Prostate gland (tissue), 2 donors: ENCODE data around the gene SH3PXD2A. TPM values are rescaled to one million over a fixed set of nuclear protein-coding genes. Genes with fewer than 3 reads are reported as not detected.

Experiments
- DNase-seq: peaks from one replicate; pipeline ENCODE4 v3.0.0-alpha.2; 2019; ENCODE audit warnings: low spot score
- H3K27ac ChIP-seq, 2 donors: fragments of 200-600 bp; sonication (generic); 2 replicates each; pipeline ENCODE4 v1.5.1; 2017 to 2019
- H3K27me3 ChIP-seq: fragments of 200-600 bp; sonication (generic); replicated peaks from 2 replicates; pipeline ENCODE4 v1.5.1; 2019; ENCODE audit not compliant: insufficient read depth
- H3K36me3 ChIP-seq, 2 donors: fragments of 200-600 bp; sonication (generic); 1 replicate in 1 of 2; 2 replicates in 1 of 2; pipeline versions ENCODE4 v1.5.1 to v1.8.1; 2017 to 2019
- H3K4me1 ChIP-seq: fragments of 200-600 bp; sonication (generic); replicated peaks from 2 replicates; pipeline ENCODE4 v1.5.1; 2019
- H3K4me3 ChIP-seq, 2 donors: fragments of 200-600 bp; sonication (generic); 2 replicates each; pipeline ENCODE4 v1.5.1; 2017 to 2019
- H3K9me3 ChIP-seq: fragments of 200-600 bp; sonication (generic); 2 replicates; pipeline ENCODE4 v1.5.1; 2017
- POLR2A ChIP-seq: fragments of 450-650 bp; IDR thresholded peaks from one replicate; pipeline ENCODE4 v1.6.1; 2016; ENCODE audit warnings: antibody characterized with exemption, mild to moderate bottlenecking
- POLR2AphosphoS5 ChIP-seq: sonication (generic); formaldehyde crosslinking; IDR thresholded peaks from one replicate; pipeline ENCODE4 v1.6.1; 2017; ENCODE audit warnings: antibody characterized with exemption
- WGBS: methylation state at CpG from one replicate; pipeline ENCODE4 v1.1.5; 2018; 5-methylcytosine and 5-hydroxymethylcytosine counted together
- intact Hi-C: fragments of 100-400 bp; cut with DNase I; formaldehyde crosslinking; loops from one replicate; pipeline ENCODE4 v1.14.2; 2022
- total RNA-seq, 2 donors: library from RNA; depleted of rRNA; stranded (reverse); fragments of >200 nt; gene quantifications; one replicate each; pipeline ENCODE4 v1.1.0, GENCODE V29; 2016
- TF ChIP-seq, protein P1 (sequence below), 4 experiments: fragments of 200-600 bp in 2 of 4; fragments of 450-650 bp in 2 of 4; sonication (generic) in 2 of 4; IDR thresholded peaks; 1 replicate in 3 of 4; 2 replicates in 1 of 4; pipeline ENCODE4 v1.5.1; 2016 to 2019; ENCODE audit warnings: antibody characterized with exemption in 4 of 4, mild to moderate bottlenecking in 2 of 4, moderate library complexity in 2 of 4

SH3PXD2A gene
- total RNA-seq, 2 donors from 2014 or later, result 14.2 to 26.4 TPM

- no peaks in the 10 kb centered on the region for H3K9me3 ChIP-seq
- H3K27ac ChIP-seq, result no peak overlapping the region
- intact Hi-C loops, result no loop called here
- peaks cover 0 to 7% of the 10 kb centered on the region in 2 donors for H3K36me3 ChIP-seq
- no peaks in the 10 kb centered on the region for H3K27me3 ChIP-seq
- no peaks in the 10 kb centered on the region for H3K4me1 ChIP-seq
- no peak for TF ChIP-seq POLR2A
- TF ChIP-seq, protein P1, sequence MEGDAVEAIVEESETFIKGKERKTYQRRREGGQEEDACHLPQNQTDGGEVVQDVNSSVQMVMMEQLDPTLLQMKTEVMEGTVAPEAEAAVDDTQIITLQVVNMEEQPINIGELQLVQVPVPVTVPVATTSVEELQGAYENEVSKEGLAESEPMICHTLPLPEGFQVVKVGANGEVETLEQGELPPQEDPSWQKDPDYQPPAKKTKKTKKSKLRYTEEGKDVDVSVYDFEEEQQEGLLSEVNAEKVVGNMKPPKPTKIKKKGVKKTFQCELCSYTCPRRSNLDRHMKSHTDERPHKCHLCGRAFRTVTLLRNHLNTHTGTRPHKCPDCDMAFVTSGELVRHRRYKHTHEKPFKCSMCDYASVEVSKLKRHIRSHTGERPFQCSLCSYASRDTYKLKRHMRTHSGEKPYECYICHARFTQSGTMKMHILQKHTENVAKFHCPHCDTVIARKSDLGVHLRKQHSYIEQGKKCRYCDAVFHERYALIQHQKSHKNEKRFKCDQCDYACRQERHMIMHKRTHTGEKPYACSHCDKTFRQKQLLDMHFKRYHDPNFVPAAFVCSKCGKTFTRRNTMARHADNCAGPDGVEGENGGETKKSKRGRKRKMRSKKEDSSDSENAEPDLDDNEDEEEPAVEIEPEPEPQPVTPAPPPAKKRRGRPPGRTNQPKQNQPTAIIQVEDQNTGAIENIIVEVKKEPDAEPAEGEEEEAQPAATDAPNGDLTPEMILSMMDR (IDR thresholded peaks at IDR 0.05), result no peak
- TF ChIP-seq POLR2AphosphoS5, result no peak
- no peak overlapping the region for H3K4me3 ChIP-seq
- 67% methylated on average over 14 of the region's 14 CpGs for WGBS
- no peak for DNase-seq
Measured at GRCh38 chr10:103614306-103615158, 240.8 kb downstream of the SH3PXD2A start.

- TF ChIP-seq POLR2A (no peak), POLR2AphosphoS5 (no peak)
- TF ChIP-seq, protein P1 (IDR thresholded peaks at IDR 0.05), result no peak
- no peaks in the 10 kb centered on the region for H3K4me1 ChIP-seq
- DNase-seq, result no peak
- no peaks in the 10 kb centered on the region for H3K27me3 ChIP-seq
- H3K9me3 ChIP-seq, result no peaks in the 10 kb centered on the region
- no peak overlapping the region for H3K27ac ChIP-seq
- H3K4me3 ChIP-seq, result no peak overlapping the region
- intact Hi-C loops, result no loop called here
- WGBS, result 87% methylated on average over 2 of the region's 2 CpGs
- peaks cover 0 to 7% of the 10 kb centered on the region in 2 donors for H3K36me3 ChIP-seq
Measured at GRCh38 chr10:103613616-103614015, 241.8 kb downstream of the SH3PXD2A start.

GRCh38 chr10:103612462-103613365 is 242.7 kb downstream of the SH3PXD2A start:
- TF ChIP-seq POLR2A, result no peak
- TF ChIP-seq POLR2AphosphoS5, result no peak
- TF ChIP-seq, protein P1 (IDR thresholded peaks at IDR 0.05), result no peak
- H3K9me3 ChIP-seq, result no peaks in the 10 kb centered on the region
- no peaks in the 10 kb centered on the region for H3K27me3 ChIP-seq
- H3K36me3 ChIP-seq, result peaks cover 0 to 7% of the 10 kb centered on the region in 2 donors
- H3K27ac ChIP-seq, result no peak overlapping the region
- no peaks in the 10 kb centered on the region for H3K4me1 ChIP-seq
- intact Hi-C loops, result no loop called here
- no peak overlapping the region for H3K4me3 ChIP-seq
- DNase-seq, result no peak
- 85% methylated on average over 14 of the region's 17 CpGs for WGBS

- no peak for DNase-seq
- H3K9me3 ChIP-seq, result no peaks in the 10 kb centered on the region
- no peaks in the 10 kb centered on the region for H3K27me3 ChIP-seq
- no peak overlapping the region for H3K4me3 ChIP-seq
- no peak overlapping the region for H3K27ac ChIP-seq
- 69% methylated on average over 9 of the region's 9 CpGs for WGBS
- no peak for TF ChIP-seq POLR2A
- TF ChIP-seq, protein P1 (IDR thresholded peaks at IDR 0.05), result no peak
- intact Hi-C loops, result no loop called here
- H3K4me1 ChIP-seq, result no peaks in the 10 kb centered on the region
- H3K36me3 ChIP-seq, result peaks cover 0 to 7% of the 10 kb centered on the region in 2 donors
Measured at GRCh38 chr10:103610921-103611511, 244.4 kb downstream of the SH3PXD2A start.
